ENCODE measurements around the gene POLR3A. TPM values are rescaled to one million over a fixed set of nuclear protein-coding genes. Genes with fewer than 3 reads are reported as not detected.
"Not testable (repeated sequence)": the region's sequence is repeated elsewhere in the genome, so short reads cannot be mapped to it uniquely, and the experiment has no call there.

The POLR3A gene
- total RNA-seq, 1 donor from 2014 or later = 14.7 TPM

DNA sequence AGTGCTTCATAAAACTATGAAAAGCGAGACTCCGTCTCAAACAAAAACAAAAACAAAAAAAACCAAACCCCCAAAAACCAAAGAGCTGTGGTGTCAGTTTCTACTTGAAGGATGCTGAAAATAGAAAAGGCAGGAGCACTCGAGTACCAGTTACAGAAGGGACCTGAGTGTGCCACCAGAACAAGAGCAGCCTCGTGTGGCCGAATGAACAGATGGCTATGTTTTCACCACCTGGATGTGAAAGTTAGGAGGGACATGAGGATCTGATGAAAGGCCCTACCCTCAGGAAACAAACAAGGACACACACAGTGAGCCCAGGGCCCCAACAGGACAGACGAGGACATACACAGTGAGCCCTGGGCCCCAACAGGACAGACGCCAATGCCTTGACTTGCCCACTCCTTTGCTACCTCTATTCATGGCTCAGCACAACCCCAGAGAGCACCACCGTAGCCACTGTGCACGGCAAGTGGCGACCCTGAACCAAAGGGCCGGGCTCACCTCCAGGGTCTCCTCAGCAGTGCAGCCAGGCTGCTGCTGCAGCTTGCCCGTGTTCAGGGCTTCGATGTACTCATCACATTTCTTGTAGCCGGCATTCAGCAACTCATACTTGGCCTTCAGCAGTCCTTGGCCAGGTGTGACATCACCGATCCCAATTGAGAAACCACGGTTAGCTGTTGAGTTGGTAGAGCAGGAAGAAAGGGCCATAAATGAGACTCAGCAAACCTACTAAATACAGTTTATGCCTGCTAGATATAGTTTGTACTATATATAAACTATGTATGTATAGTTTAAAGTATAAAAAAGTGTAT is 24.9 kb downstream of the POLR3A start:
- TF ChIP-seq, protein P1, sequence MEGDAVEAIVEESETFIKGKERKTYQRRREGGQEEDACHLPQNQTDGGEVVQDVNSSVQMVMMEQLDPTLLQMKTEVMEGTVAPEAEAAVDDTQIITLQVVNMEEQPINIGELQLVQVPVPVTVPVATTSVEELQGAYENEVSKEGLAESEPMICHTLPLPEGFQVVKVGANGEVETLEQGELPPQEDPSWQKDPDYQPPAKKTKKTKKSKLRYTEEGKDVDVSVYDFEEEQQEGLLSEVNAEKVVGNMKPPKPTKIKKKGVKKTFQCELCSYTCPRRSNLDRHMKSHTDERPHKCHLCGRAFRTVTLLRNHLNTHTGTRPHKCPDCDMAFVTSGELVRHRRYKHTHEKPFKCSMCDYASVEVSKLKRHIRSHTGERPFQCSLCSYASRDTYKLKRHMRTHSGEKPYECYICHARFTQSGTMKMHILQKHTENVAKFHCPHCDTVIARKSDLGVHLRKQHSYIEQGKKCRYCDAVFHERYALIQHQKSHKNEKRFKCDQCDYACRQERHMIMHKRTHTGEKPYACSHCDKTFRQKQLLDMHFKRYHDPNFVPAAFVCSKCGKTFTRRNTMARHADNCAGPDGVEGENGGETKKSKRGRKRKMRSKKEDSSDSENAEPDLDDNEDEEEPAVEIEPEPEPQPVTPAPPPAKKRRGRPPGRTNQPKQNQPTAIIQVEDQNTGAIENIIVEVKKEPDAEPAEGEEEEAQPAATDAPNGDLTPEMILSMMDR (IDR thresholded peaks at IDR 0.05; ENCODE audit: insufficient read depth, low read length, severe bottlenecking) = no peak
- no peak overlapping the region for H3K4me3 ChIP-seq (ENCODE audit: low read depth, low read length)
- H3K36me3 ChIP-seq (ENCODE audit: control insufficient read depth, insufficient read depth, low read length) = peaks cover 24% of the 10 kb centered on the region
- no peaks in the 10 kb centered on the region for H3K27me3 ChIP-seq (ENCODE audit: control insufficient read depth, insufficient read depth, low read length)
- FAIRE-seq (no peak), DNase-seq (ENCODE audit: low read depth) (no peak)

DNA sequence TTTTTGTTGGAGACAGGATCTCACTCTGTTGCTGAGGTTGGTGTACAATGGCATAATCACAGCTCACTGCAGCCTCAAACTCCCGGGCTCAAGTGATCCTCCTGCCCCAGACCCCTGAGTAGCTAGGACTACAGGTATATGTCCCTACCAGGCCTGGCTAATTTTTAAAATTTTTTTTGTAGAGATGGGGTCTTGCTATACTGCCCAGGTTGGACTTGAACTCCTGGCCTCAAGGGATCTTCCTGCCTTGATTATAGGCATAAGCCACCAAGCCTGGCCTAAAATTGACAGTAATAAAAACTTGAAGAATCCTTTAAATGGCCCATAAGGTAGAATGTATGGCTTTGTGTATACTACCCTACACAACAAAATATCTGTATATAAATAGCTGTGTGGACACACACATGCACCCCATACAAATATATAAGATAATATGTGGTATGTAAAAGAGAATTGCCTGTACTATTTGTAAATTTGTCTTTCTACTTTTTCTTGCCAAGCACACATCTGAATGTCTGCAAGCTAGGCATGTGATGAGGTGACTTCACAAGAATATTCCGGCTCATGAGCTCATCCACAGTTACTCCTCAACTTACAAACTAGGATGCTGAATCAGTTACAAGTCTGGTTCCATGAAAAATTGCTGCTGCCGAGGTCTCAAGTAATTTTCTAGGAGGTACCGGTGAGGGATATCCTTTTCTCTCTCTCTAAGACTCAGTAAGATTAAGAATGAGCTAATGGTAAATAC is 26.6 kb downstream of the POLR3A start:
- TF ChIP-seq, protein P1 (IDR thresholded peaks at IDR 0.05; ENCODE audit: insufficient read depth, low read length, severe bottlenecking) = no peak
- DNase-seq (ENCODE audit: low read depth) (no peak), FAIRE-seq (no peak)
- no peak overlapping the region for H3K4me3 ChIP-seq (ENCODE audit: low read depth, low read length)
- peaks cover 23% of the 10 kb centered on the region for H3K36me3 ChIP-seq (ENCODE audit: control insufficient read depth, insufficient read depth, low read length)
- H3K27me3 ChIP-seq (ENCODE audit: control insufficient read depth, insufficient read depth, low read length) = no peaks in the 10 kb centered on the region

DNA sequence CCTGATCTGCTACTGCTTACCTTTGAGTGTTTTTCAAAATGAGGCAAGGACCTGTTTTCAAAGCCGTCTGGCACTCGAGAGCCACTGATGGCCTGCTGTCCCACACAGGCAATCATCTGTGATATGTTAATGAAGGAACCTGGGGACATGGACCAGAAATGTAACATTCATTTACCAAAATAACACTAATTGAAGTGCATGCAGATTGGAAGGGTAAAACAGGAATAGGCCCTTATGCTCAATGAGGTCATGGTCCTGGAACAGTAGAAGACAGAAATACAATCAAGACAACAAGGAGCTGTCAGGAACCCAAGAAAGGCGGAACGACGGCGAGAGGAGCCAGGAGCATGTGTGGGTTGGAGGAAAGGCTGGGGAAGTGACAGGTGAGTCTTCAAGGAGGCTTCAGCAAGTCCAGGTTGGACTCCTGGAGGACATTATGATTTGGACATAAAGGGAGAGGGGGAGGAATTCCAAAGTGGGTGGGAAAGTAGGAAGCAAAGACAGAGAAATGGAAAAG is 28.3 kb downstream of the POLR3A start:
- DNase-seq (ENCODE audit: low read depth) (no peak), FAIRE-seq (no peak)
- Histone ChIP-seq H3K36me3 (ENCODE audit: control insufficient read depth, insufficient read depth, low read length) (peaks cover 21% of the 10 kb centered on the region), H3K4me3 (ENCODE audit: low read depth, low read length) (no peak overlapping the region), H3K27me3 (ENCODE audit: control insufficient read depth, insufficient read depth, low read length) (no peaks in the 10 kb centered on the region)
- TF ChIP-seq, protein P1 (IDR thresholded peaks at IDR 0.05; ENCODE audit: insufficient read depth, low read length, severe bottlenecking) = no peak

DNA sequence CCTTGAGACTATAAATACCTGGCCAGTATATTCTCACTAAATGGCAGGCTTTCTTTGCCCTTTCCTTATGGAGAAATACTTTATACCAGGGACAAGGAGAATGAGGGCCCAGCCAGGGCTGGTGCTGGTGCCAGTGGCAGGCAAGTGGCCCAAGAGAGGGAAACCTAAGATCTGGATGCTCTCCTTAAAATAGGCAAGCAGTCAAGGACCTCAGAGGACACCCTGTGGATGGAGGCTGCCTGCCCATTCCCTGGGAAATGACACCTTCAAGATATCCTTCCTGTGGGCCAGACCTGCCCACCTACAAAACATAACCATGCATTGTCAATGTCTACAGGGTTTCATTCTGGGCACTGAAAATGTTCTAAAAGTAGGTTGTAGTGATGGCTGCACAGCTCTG is 29.1 kb downstream of the POLR3A start:
- DNase-seq (ENCODE audit: low read depth) (no peak), FAIRE-seq (no peak)
- Histone ChIP-seq H3K36me3 (ENCODE audit: control insufficient read depth, insufficient read depth, low read length) (peaks cover 21% of the 10 kb centered on the region), H3K4me3 (ENCODE audit: low read depth, low read length) (no peak overlapping the region), H3K27me3 (ENCODE audit: control insufficient read depth, insufficient read depth, low read length) (no peaks in the 10 kb centered on the region)
- TF ChIP-seq, protein P1 (IDR thresholded peaks at IDR 0.05; ENCODE audit: insufficient read depth, low read length, severe bottlenecking) = no peak

DNA sequence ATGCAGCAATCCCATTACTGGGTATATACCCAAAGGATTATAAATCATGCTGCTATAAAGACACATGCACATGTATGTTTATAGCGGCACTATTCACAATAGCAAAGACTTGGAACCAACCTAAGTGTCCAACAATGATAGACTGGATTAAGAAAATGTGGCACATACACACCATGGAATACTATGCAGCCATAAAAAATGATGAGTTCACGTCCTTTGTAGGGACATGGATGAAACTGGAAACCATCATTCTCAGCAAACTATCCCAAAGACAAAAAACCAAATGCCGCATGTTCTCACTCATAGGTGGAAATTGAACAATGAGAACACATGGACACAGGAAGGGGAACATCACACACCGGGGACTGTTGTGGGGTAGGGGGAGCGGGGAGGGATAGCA is 30.5 kb downstream of the POLR3A start:
- H3K27me3 ChIP-seq (ENCODE audit: control insufficient read depth, insufficient read depth, low read length); DNase-seq (ENCODE audit: low read depth); FAIRE-seq; H3K4me3 ChIP-seq (ENCODE audit: low read depth, low read length): not testable (repeated sequence)
- peaks cover 18% of the 10 kb centered on the region for H3K36me3 ChIP-seq (ENCODE audit: control insufficient read depth, insufficient read depth, low read length)

DNA sequence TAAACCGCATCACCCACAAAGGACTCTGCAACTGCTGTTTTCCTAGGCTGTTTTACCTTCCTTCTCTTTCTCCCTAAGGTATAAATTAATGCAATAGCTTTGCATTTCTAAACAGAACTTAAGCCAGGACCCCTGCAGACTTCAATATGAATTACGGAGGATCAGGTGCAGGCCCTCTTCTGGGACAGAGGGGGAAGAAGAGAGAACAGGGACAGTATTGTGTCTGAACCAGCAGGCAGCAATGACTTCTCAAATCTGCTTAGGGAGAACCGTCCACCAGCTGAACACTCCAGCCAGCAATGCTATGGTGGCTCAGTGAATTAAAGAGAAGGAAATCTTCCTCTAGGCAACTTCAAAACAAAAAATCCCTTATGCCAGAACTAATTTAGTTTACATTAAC is 35.7 kb downstream of the POLR3A start:
- H3K36me3 ChIP-seq (ENCODE audit: control insufficient read depth, insufficient read depth, low read length) = peaks cover 12% of the 10 kb centered on the region

More for the DNA sequence above, 35.7 kb downstream of the POLR3A start:
- no peak overlapping the region for H3K4me3 ChIP-seq (ENCODE audit: low read depth, low read length)
- DNase-seq (ENCODE audit: low read depth) (no peak), FAIRE-seq (no peak)
- TF ChIP-seq, protein P1 (IDR thresholded peaks at IDR 0.05; ENCODE audit: insufficient read depth, low read length, severe bottlenecking) = no peak
- no peaks in the 10 kb centered on the region for H3K27me3 ChIP-seq (ENCODE audit: control insufficient read depth, insufficient read depth, low read length)
